ENCODE measurements around the gene PTPRN2. TPM values are rescaled to one million over a fixed set of nuclear protein-coding genes. Genes with fewer than 3 reads are reported as not detected.
A peak's percentile ranks its signal among the peaks of the same experiment; 100 is the strongest.
"Not testable (repeated sequence)": the region's sequence is repeated elsewhere in the genome, so short reads cannot be mapped to it uniquely, and the experiment has no call there.

The PTPRN2 gene
- total RNA-seq, 1 experiment from 2014 or later: 1.2 TPM

- no peak for DNase-seq (ENCODE audit: low read depth in 1 of 2, low spot score in 2 of 2)
- H3K9me3 ChIP-seq (replicated peaks): peaks cover 12% of the 10 kb centered on the region
- no peaks in the 10 kb centered on the region for H3K27me3 ChIP-seq (replicated peaks)
- no peak overlapping the region for H3K27ac ChIP-seq
- H3K4me3 ChIP-seq: no peak overlapping the region
- H3K4me1 ChIP-seq (replicated peaks): no peaks in the 10 kb centered on the region
- no peaks in the 10 kb centered on the region for H3K36me3 ChIP-seq
These were observed 329.9 kb downstream of the PTPRN2 start for GRCh38 chr7:158257516-158258410.

GRCh38 chr7:158257001-158257400, 330.6 kb downstream of the PTPRN2 start:
- Histone ChIP-seq H3K36me3 (no peaks in the 10 kb centered on the region), H3K4me1 (replicated peaks) (no peaks in the 10 kb centered on the region), H3K27ac (no peak overlapping the region), H3K27me3 (replicated peaks) (no peaks in the 10 kb centered on the region), H3K9me3 (replicated peaks) (peaks cover 10% of the 10 kb centered on the region), H3K4me3 (no peak overlapping the region)
- DNase-seq (ENCODE audit: low read depth in 1 of 2, low spot score in 2 of 2): no peak

- peak in 1 of 2 experiments; percentile 32 for DNase-seq (ENCODE audit: low read depth in 1 of 2, low spot score in 2 of 2)
- Histone ChIP-seq H3K4me3 (no peak overlapping the region), H3K27ac (no peak overlapping the region), H3K27me3 (replicated peaks) (no peaks in the 10 kb centered on the region), H3K36me3 (no peaks in the 10 kb centered on the region), H3K9me3 (replicated peaks) (peaks cover 12% of the 10 kb centered on the region), H3K4me1 (replicated peaks) (no peaks in the 10 kb centered on the region)
These were observed 331.4 kb downstream of the PTPRN2 start for GRCh38 chr7:158256091-158256816.

- peak in 1 of 2 experiments; percentile 10 for DNase-seq (ENCODE audit: low read depth in 1 of 2, low spot score in 2 of 2)
- no peaks in the 10 kb centered on the region for H3K4me1 ChIP-seq (replicated peaks)
- no peaks in the 10 kb centered on the region for H3K36me3 ChIP-seq
- H3K4me3 ChIP-seq: no peak overlapping the region
- H3K27ac ChIP-seq: no peak overlapping the region
- no peaks in the 10 kb centered on the region for H3K27me3 ChIP-seq (replicated peaks)
- H3K9me3 ChIP-seq (replicated peaks): peaks cover 9% of the 10 kb centered on the region
These were observed 332.1 kb downstream of the PTPRN2 start for GRCh38 chr7:158255558-158255957.

- Histone ChIP-seq H3K4me3 (no peak overlapping the region), H3K4me1 (replicated peaks) (no peaks in the 10 kb centered on the region), H3K27me3 (replicated peaks) (no peaks in the 10 kb centered on the region), H3K9me3 (replicated peaks) (peaks cover 9% of the 10 kb centered on the region), H3K36me3 (no peaks in the 10 kb centered on the region), H3K27ac (no peak overlapping the region)
- peak in 1 of 2 experiments; percentile 16 for DNase-seq (ENCODE audit: low read depth in 1 of 2, low spot score in 2 of 2)
These were observed 332.5 kb downstream of the PTPRN2 start for GRCh38 chr7:158255156-158255555.

GRCh38 chr7:158253670-158254045, 334.0 kb downstream of the PTPRN2 start:
- H3K4me3 ChIP-seq; H3K9me3 ChIP-seq (replicated peaks); H3K27me3 ChIP-seq (replicated peaks); H3K27ac ChIP-seq; DNase-seq (ENCODE audit: low read depth in 1 of 2, low spot score in 2 of 2); H3K4me1 ChIP-seq (replicated peaks); H3K36me3 ChIP-seq: not testable (repeated sequence)

- H3K36me3 ChIP-seq: no peaks in the 10 kb centered on the region
- H3K27me3 ChIP-seq (replicated peaks): no peaks in the 10 kb centered on the region
- H3K4me1 ChIP-seq (replicated peaks): no peaks in the 10 kb centered on the region
- no peak overlapping the region for H3K4me3 ChIP-seq
- peaks cover 5% of the 10 kb centered on the region; the same call in 1 of the 2 replicates for H3K9me3 ChIP-seq (replicated peaks)
- H3K27ac ChIP-seq: no peak overlapping the region
- peak in 1 of 2 experiments; percentile 32 for DNase-seq (ENCODE audit: low read depth in 1 of 2, low spot score in 2 of 2)
These were observed 334.6 kb downstream of the PTPRN2 start for GRCh38 chr7:158252837-158253669.

GRCh38 chr7:158252081-158252836, 335.4 kb downstream of the PTPRN2 start:
- H3K9me3 ChIP-seq (replicated peaks): peaks cover 5% of the 10 kb centered on the region; the same call in 1 of the 2 replicates
- H3K36me3 ChIP-seq: no peaks in the 10 kb centered on the region
- H3K4me3 ChIP-seq: no peak overlapping the region
- H3K27me3 ChIP-seq (replicated peaks): no peaks in the 10 kb centered on the region
- peak in 1 of 2 experiments; percentile 36 for DNase-seq (ENCODE audit: low read depth in 1 of 2, low spot score in 2 of 2)
- no peaks in the 10 kb centered on the region for H3K4me1 ChIP-seq (replicated peaks)
- H3K27ac ChIP-seq: no peak overlapping the region

GRCh38 chr7:158251061-158251965, 336.3 kb downstream of the PTPRN2 start:
- no peak overlapping the region for H3K27ac ChIP-seq
- no peak overlapping the region for H3K4me3 ChIP-seq
- no peaks in the 10 kb centered on the region for H3K36me3 ChIP-seq
- peak in 1 of 2 experiments; percentile 12 for DNase-seq (ENCODE audit: low read depth in 1 of 2, low spot score in 2 of 2)
- 0 out of 2 replicates have a peak, but pooled peaks cover 5% of the 10 kb centered on the region for H3K9me3 ChIP-seq (replicated peaks)
- no peaks in the 10 kb centered on the region for H3K4me1 ChIP-seq (replicated peaks)
- H3K27me3 ChIP-seq (replicated peaks): no peaks in the 10 kb centered on the region

GRCh38 chr7:158249692-158250091, 337.9 kb downstream of the PTPRN2 start:
- H3K4me3 ChIP-seq: no peak overlapping the region
- peaks cover 9% of the 10 kb centered on the region; the same call in 1 of the 2 replicates for H3K9me3 ChIP-seq (replicated peaks)
- no peak overlapping the region for H3K27ac ChIP-seq
- no peaks in the 10 kb centered on the region for H3K4me1 ChIP-seq (replicated peaks)
- no peaks in the 10 kb centered on the region for H3K36me3 ChIP-seq
- no peaks in the 10 kb centered on the region for H3K27me3 ChIP-seq (replicated peaks)
- DNase-seq (ENCODE audit: low read depth in 1 of 2, low spot score in 2 of 2): peak in 1 of 2 experiments; percentile 16

- Histone ChIP-seq H3K27me3 (replicated peaks) (no peaks in the 10 kb centered on the region), H3K9me3 (replicated peaks) (peaks cover 16% of the 10 kb centered on the region), H3K36me3 (no peaks in the 10 kb centered on the region), H3K27ac (no peak overlapping the region), H3K4me3 (no peak overlapping the region), H3K4me1 (replicated peaks) (no peaks in the 10 kb centered on the region)
- peak in 1 of 2 experiments; percentile 18 for DNase-seq (ENCODE audit: low read depth in 1 of 2, low spot score in 2 of 2)
These were observed 338.8 kb downstream of the PTPRN2 start for GRCh38 chr7:158248816-158249215.
